PC-3 (cell line): ENCODE results near the gene ST6GALNAC1. TPM values are rescaled to one million over a fixed set of nuclear protein-coding genes. Genes with fewer than 3 reads are reported as not detected.
"Not testable (repeated sequence)": the region's sequence is repeated elsewhere in the genome, so short reads cannot be mapped to it uniquely, and the experiment has no call there.

ENCODE experiments used
- ATAC-seq: fragments of 200-7000 bp; cut with Tn5 transposase; 2 replicates; pipeline ENCODE4 v1.9.1; 2020; ENCODE audit warnings: mild to moderate bottlenecking, moderate library complexity
- BruUV-seq: library from RNA; stranded (reverse); fragments of 400-500 nt; replicated peaks from 2 replicates; lab custom pipeline; 2021; lab: Mats Ljungman, UMichigan
- CTCF ChIA-PET: fragments of 300-600 bp; sonication (Branson Sonifier 250); formaldehyde crosslinking; loops from one replicate; lab custom pipeline; 2022; ENCODE audit warnings: antibody characterized with exemption; lab: Charles Lee
- POLR2A ChIA-PET: fragments of 300-600 bp; sonication (Branson Sonifier 250); formaldehyde crosslinking; loops from one replicate; lab custom pipeline; 2022; ENCODE audit warnings: antibody characterized with exemption; ENCODE audit not compliant: unreplicated experiment; lab: Charles Lee
- DNase-seq: peaks from one replicate; pipeline ENCODE4 v3.0.0-alpha.2; 2015
- H2AFZ ChIP-seq: fragments of 300-600 bp; sonication (generic); 2 replicates; pipeline ENCODE4 v1.6.0; 2016; ENCODE audit warnings: antibody characterized with exemption, low read length
- H3F3A ChIP-seq: fragments of 300-600 bp; sonication (generic); one replicate; pipeline ENCODE4 v1.6.0; 2017; ENCODE audit warnings: antibody characterized with exemption, low read length, control low read depth, mild to moderate bottlenecking; ENCODE audit not compliant: unreplicated experiment
- H3K27ac ChIP-seq: fragments of 300-600 bp; sonication (generic); 2 replicates; pipeline ENCODE4 v1.5.1; 2016; ENCODE audit warnings: mild to moderate bottlenecking, low read length
- H3K27me3 ChIP-seq: fragments of 300-600 bp; sonication (generic); 2 replicates; pipeline ENCODE4 v1.6.1; 2016; ENCODE audit warnings: low read length, mixed read lengths
- H3K36me3 ChIP-seq: fragments of 300-600 bp; sonication (generic); 2 replicates; pipeline ENCODE4 v1.6.1; 2016; ENCODE audit warnings: low read depth, mixed run types, low read length, mixed read lengths
- H3K4me1 ChIP-seq: fragments of 300-600 bp; sonication (generic); 2 replicates; pipeline ENCODE4 v1.5.1; 2016; ENCODE audit warnings: low read length; ENCODE audit not compliant: insufficient read depth
- H3K4me2 ChIP-seq: fragments of 300-600 bp; sonication (generic); 2 replicates; pipeline ENCODE4 v1.6.0; 2016; ENCODE audit warnings: low read length
- H3K4me3 ChIP-seq: fragments of 300-600 bp; sonication (generic); 2 replicates; pipeline ENCODE4 v1.5.1; 2016; ENCODE audit warnings: mild to moderate bottlenecking, low read length, mixed read lengths
- H3K79me2 ChIP-seq: fragments of 300-600 bp; sonication (generic); 2 replicates; pipeline ENCODE4 v1.6.1; 2017; ENCODE audit warnings: low read length, mixed read lengths
- H3K9ac ChIP-seq: fragments of 300-600 bp; sonication (generic); 2 replicates; pipeline ENCODE4 v1.6.0; 2016; ENCODE audit warnings: mild to moderate bottlenecking, low read length
- H3K9me2 ChIP-seq: fragments of 300-600 bp; sonication (generic); replicated peaks from 2 replicates; pipeline ENCODE4 v1.6.1; 2016; ENCODE audit warnings: mixed run types, low read length, mixed read lengths
- H3K9me3 ChIP-seq: fragments of 300-600 bp; sonication (generic); 2 replicates; pipeline ENCODE4 v1.6.1; 2016; ENCODE audit warnings: low read length, mixed read lengths
- H4K20me1 ChIP-seq: fragments of 300-600 bp; sonication (generic); 2 replicates; pipeline ENCODE4 v1.6.1; 2016; ENCODE audit warnings: low read length, mixed read lengths
- EZH2 ChIP-seq: fragments of 300-600 bp; sonication (generic); IDR thresholded peaks from one replicate; pipeline ENCODE4 v1.6.1; 2017; ENCODE audit warnings: antibody characterized with exemption, mild to moderate bottlenecking, low read length; ENCODE audit not compliant: unreplicated experiment
- EZH2phosphoT487 ChIP-seq: fragments of 300-600 bp; sonication (generic); IDR thresholded peaks from 2 replicates; pipeline ENCODE4 v1.6.1; 2018; ENCODE audit warnings: mild to moderate bottlenecking, antibody characterized with exemption, low read length, borderline replicate concordance
- intact Hi-C: fragments of 100-400 bp; cut with micrococcal nuclease; formaldehyde crosslinking; loops from 2 replicates; pipeline ENCODE4 v1.9.0; 2023
- total RNA-seq: library from RNA; depleted of rRNA; stranded (reverse); fragments of >200 nt; gene quantifications from 2 replicates; pipeline ENCODE4 v1.2.3, GENCODE V29; 2014
- TF ChIP-seq, protein P1 (sequence below): fragments of 300-600 bp; sonication (generic); conservative IDR thresholded peaks from 2 replicates; pipeline ENCODE4 v1.5.1; 2017; ENCODE audit warnings: antibody characterized with exemption, low read depth, mild to moderate bottlenecking, low read length

The ST6GALNAC1 gene
- total RNA-seq, 1 experiment from 2014 or later = 4.1 TPM

DNA sequence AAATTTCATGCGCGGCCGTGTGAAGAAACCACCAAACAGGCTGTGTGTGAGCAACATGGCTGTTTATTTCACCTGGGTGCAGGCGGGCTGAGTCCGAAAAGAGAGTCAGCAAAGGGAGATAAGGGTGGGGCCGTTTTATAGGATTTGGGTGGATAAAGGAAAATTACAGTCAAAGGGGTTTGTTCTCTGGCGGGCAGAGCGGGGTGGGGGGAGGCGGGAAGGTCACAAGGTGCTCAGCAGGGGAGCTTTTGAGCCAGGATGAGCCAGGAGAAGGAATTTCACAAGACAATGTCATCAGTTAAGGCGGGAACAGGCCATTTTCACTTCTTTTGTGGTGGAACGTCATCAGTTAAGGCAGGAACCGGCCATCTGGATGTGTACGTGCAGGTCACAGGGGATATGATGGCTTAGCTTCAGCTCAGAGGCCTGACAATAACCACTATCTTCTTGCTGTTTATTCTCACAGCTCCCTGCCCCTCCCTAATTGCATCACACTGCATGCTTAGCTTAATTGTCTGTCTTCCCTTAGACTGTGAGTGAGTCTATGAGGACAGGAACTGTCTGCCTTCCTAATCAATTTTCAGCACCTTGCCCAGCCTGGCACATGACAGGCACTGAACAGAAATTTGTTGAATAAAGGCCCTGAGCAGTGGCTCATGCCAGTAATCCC, 32.3 kb downstream of the ST6GALNAC1 start:
- CTCF ChIA-PET = interaction anchor here (0.5 to 0.6 kb wide), 2 partner anchors 17 to 70 kb away, joined by 3 read pairs; no protein-coding TSS in a partner anchor
- intact Hi-C loops, POLR2A ChIA-PET: not testable (repeated sequence)

DNA sequence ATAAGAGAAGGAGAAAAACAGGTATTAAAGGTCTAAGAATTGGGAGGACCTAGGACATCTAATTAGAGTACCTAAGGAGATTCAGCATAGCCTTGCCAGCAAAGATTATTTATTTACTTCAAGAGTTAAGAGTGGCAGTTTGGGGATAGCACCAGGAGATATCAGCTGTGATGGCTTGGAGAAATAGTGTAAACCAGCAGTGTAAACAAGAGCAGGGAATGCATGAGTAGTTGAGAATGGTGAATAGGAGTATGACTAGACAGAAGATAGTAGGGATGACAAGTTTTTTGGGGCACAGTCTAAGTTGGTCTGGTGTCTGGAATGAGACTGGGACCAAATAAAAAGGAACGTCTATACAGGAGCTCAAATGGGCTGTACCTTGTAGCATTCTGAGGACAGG, 36.9 kb downstream of the ST6GALNAC1 start:
- intact Hi-C loops, BruUV-seq, CTCF ChIA-PET: not testable (repeated sequence)

More for the DNA sequence above, 32.3 kb downstream of the ST6GALNAC1 start:
- H3K79me2 ChIP-seq, H3K9ac ChIP-seq, H2AFZ ChIP-seq, H3K4me2 ChIP-seq, H3K27ac ChIP-seq, H3K4me3 ChIP-seq, H4K20me1 ChIP-seq, BruUV-seq, H3K36me3 ChIP-seq, ATAC-seq, H3K9me3 ChIP-seq, H3K9me2 ChIP-seq, H3K27me3 ChIP-seq, H3F3A ChIP-seq, DNase-seq, H3K4me1 ChIP-seq: not testable (repeated sequence)

DNA sequence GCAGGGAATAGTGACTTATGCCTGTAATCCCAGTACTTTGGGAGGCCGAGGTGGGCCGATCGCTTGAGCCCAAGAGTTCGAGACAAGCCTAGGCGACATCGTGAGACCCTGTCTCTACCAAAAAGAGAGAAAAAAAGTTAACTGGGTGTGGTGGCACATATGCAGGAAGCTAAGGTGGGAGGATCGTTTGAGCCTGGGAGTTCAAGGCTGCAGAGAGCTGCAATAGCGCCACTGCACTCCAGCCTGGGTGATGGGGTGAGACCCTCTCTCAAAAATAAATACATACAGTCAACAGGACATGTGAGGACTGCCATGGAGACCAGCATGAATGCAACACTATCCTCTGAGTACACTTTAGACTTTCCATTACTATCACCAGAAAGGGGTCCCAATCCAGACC, 42.5 kb downstream of the ST6GALNAC1 start:
- H3K4me3 ChIP-seq = no peak overlapping the region
- POLR2A ChIA-PET = no interaction called here
- intact Hi-C loops = no loop called here

More for the DNA sequence above, 36.9 kb downstream of the ST6GALNAC1 start:
- ATAC-seq, H3K4me2 ChIP-seq, H3K36me3 ChIP-seq, H3K27ac ChIP-seq, H3F3A ChIP-seq, H2AFZ ChIP-seq, H3K27me3 ChIP-seq, H3K79me2 ChIP-seq, DNase-seq, H3K4me3 ChIP-seq, POLR2A ChIA-PET, H3K9ac ChIP-seq, H3K9me2 ChIP-seq, H4K20me1 ChIP-seq, H3K9me3 ChIP-seq: not testable (repeated sequence)
- peaks cover 12% of the 10 kb centered on the region for H3K4me1 ChIP-seq

More for the DNA sequence above, 42.5 kb downstream of the ST6GALNAC1 start:
- DNase-seq (no peak), ATAC-seq (no peak)
- no peaks in the 10 kb centered on the region for H3K9me3 ChIP-seq
- TF ChIP-seq EZH2phosphoT487 = no peak
- no peak for TF ChIP-seq EZH2
- TF ChIP-seq, protein P1, sequence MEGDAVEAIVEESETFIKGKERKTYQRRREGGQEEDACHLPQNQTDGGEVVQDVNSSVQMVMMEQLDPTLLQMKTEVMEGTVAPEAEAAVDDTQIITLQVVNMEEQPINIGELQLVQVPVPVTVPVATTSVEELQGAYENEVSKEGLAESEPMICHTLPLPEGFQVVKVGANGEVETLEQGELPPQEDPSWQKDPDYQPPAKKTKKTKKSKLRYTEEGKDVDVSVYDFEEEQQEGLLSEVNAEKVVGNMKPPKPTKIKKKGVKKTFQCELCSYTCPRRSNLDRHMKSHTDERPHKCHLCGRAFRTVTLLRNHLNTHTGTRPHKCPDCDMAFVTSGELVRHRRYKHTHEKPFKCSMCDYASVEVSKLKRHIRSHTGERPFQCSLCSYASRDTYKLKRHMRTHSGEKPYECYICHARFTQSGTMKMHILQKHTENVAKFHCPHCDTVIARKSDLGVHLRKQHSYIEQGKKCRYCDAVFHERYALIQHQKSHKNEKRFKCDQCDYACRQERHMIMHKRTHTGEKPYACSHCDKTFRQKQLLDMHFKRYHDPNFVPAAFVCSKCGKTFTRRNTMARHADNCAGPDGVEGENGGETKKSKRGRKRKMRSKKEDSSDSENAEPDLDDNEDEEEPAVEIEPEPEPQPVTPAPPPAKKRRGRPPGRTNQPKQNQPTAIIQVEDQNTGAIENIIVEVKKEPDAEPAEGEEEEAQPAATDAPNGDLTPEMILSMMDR = no peak
- H3K79me2 ChIP-seq = no peaks in the 10 kb centered on the region
- H4K20me1 ChIP-seq = no peaks in the 10 kb centered on the region
- H2AFZ ChIP-seq = no peak overlapping the region
- H3K9ac ChIP-seq = no peak overlapping the region
- H3K27ac ChIP-seq = peak overlapping the region; percentile 75
- BruUV-seq = no TSS peak
- peak overlapping the region; percentile 47; the same call in 1 of the 2 replicates for H3K4me2 ChIP-seq
- H3F3A ChIP-seq = no peaks in the 10 kb centered on the region
- no peaks in the 10 kb centered on the region for H3K9me2 ChIP-seq
- H3K36me3 ChIP-seq = no peaks in the 10 kb centered on the region
- H3K4me1 ChIP-seq = peaks cover 39% of the 10 kb centered on the region
- CTCF ChIA-PET = no interaction called here
- H3K27me3 ChIP-seq = no peaks in the 10 kb centered on the region
